HG03378 (cell line): ENCODE data around the gene IL25.
"Not testable (repeated sequence)": the region's sequence is repeated elsewhere in the genome, so short reads cannot be mapped to it uniquely, and the experiment has no call there.

Experiments
- ATAC-seq: cut with Tn5 transposase; IDR thresholded peaks from one replicate; pipeline ENCODE4 v1.9.1; 2021; ENCODE audit warnings: mild to moderate bottlenecking, moderate library complexity; ENCODE audit not compliant: unreplicated experiment

Gene IL25

GRCh38 chr14:23407516-23408306 lies 35.1 kb downstream of the IL25 start, which contains the start of gene MYH6:
MYH6 (minus strand) TSS chr14:23408273; CDS start chr14:23407223, 1,050 bp downstream.
- no peak for ATAC-seq

GRCh38 chr14:23408307-23408630 lies 35.7 kb downstream of the IL25 start:
- no peak for ATAC-seq

- ATAC-seq: no peak
Measured at GRCh38 chr14:23409475-23409874, 36.9 kb downstream of the IL25 start.

GRCh38 chr14:23409966-23410635 lies 37.5 kb downstream of the IL25 start:
- no peak for ATAC-seq

GRCh38 chr14:23411563-23412525 lies 39.2 kb downstream of the IL25 start:
- no peak for ATAC-seq

GRCh38 chr14:23413681-23414080 lies 41.1 kb downstream of the IL25 start:
- ATAC-seq: no peak

- no peak for ATAC-seq
Measured at GRCh38 chr14:23414254-23414653, 41.6 kb downstream of the IL25 start.

GRCh38 chr14:23414906-23415820 lies 42.6 kb downstream of the IL25 start:
- no peak for ATAC-seq

- ATAC-seq: no peak
Measured at GRCh38 chr14:23415821-23416778, 43.5 kb downstream of the IL25 start.

- no peak for ATAC-seq
Measured at GRCh38 chr14:23416801-23417200, 44.2 kb downstream of the IL25 start.

GRCh38 chr14:23417269-23417668 lies 44.7 kb downstream of the IL25 start:
- not testable (repeated sequence) for ATAC-seq

- no peak for ATAC-seq
Measured at GRCh38 chr14:23418021-23418420, 45.4 kb downstream of the IL25 start.

GRCh38 chr14:23419646-23420045 lies 47.0 kb downstream of the IL25 start:
- ATAC-seq: not testable (repeated sequence)

GRCh38 chr14:23421594-23421993 lies 49.0 kb downstream of the IL25 start:
- ATAC-seq: no peak

GRCh38 chr14:23423657-23424056 lies 51.0 kb downstream of the IL25 start:
- ATAC-seq: no peak

- ATAC-seq: no peak
Measured at GRCh38 chr14:23425169-23425568, 52.6 kb downstream of the IL25 start.

GRCh38 chr14:23425798-23426197 lies 53.2 kb downstream of the IL25 start:
- not testable (repeated sequence) for ATAC-seq
